CD4-positive, alpha-beta T cell treated with Interferon gamma for 1 hour (primary cell): ENCODE measurements around the gene ATP6V1G1.
"Not testable (repeated sequence)": the region's sequence is repeated elsewhere in the genome, so short reads cannot be mapped to it uniquely, and the experiment has no call there.

Experiments used
- DNase-seq: peaks from one replicate; pipeline ENCODE4 v3.0.0-alpha.2; 2020

The ATP6V1G1 gene

GRCh38 chr9:114587345-114588202, at the start of gene ATP6V1G1:
Gene ATP6V1G1 (plus strand): TSS chr9:114587769. CDS start chr9:114587839, 70 bp downstream.
- peak; percentile 99 for DNase-seq

- DNase-seq = peak; percentile 36
Observed at GRCh38 chr9:114538241-114538640, 49.3 kb upstream of the ATP6V1G1 start.

- DNase-seq = no peak
Observed at GRCh38 chr9:114539701-114540380, 47.7 kb upstream of the ATP6V1G1 start.

DNA sequence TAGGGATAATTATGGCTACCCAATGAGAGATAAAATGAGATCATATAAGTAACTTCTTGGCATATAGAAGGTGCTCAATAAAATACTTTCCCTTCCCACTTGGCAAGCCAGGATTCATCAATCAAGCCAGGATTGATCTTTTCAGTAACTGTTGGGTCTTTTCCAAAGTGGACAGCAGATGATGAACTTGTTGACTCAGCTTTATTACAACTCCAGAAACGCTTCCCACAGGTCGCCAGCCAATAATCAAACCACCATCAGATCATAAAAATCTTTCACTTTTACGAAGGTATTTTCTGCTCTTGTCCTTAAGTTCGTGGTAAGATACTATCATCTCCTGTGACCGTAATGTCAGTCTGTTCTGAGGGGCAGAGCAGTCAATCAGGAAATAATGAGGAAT, 42.5 kb upstream of the ATP6V1G1 start:
- no peak for DNase-seq

- no peak for DNase-seq
Observed at GRCh38 chr9:114546851-114547250, 40.7 kb upstream of the ATP6V1G1 start.

- DNase-seq = no peak
Observed at GRCh38 chr9:114549697-114550330, 37.8 kb upstream of the ATP6V1G1 start.

DNA sequence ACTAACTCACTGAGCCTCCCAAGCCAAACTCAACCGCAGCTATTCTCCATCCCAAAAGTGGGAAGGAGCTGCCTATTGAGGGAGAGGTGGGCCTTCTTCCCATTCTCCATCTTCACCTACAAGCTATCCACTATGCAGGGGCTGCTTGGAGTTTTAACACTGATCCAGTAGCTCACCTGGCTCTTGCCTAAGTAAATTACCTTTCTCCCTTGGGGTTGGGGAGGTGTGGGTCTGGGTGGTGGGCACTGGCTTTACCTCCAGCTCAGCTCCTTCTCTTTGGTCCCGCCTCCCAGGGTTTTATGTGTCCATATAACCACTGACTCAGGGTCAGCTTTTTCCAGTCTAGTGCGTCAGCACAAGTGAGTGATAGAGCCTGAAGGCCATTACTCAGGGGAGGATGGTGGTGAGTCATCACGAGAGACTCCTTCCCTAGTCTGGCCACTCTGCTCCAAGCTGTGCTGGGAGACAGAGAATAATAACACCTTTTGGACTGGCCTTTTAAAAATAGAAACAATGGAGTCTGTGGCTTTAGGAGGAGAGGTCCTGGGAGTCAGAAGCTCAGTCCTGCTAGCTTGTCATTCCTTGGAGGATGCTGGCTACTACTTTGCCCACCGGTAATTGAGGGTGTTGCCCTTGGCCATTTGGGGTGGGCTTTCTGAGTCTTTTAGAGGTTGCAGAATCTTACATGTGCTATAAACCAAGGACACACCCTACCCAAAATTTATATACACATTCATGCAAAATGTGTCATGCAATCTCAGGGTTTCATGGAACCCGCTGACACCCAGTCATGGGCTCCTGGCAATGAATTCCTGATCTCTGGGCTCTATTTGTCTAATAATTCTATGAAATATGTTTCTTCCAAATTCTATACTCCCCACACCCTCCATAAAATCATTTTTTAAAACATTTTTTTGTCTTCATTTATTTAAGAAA, 35.6 kb upstream of the ATP6V1G1 start:
- DNase-seq = peak; percentile 42

DNA sequence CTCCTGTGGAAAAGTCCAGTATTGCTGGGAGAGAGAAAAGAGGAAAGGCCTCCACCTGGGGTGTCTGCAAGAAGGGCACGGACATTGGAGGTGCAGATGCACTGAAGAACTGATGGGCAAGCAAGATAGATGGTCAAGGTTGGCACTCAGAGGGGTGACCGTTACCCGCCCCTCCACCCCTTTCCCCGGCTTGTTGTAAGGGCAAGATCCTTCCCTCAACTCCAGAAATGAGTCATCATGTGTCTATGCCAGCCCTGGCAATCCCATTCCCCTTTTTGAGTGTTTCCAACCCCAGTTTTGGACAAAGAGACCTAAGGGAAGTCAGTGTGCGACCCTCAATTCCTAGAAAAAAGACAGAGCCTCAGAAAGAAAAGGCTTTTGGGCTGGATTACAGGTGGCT, 34.9 kb upstream of the ATP6V1G1 start:
- DNase-seq = no peak

- DNase-seq = no peak
Observed at GRCh38 chr9:114553202-114553601, 34.4 kb upstream of the ATP6V1G1 start.

DNA sequence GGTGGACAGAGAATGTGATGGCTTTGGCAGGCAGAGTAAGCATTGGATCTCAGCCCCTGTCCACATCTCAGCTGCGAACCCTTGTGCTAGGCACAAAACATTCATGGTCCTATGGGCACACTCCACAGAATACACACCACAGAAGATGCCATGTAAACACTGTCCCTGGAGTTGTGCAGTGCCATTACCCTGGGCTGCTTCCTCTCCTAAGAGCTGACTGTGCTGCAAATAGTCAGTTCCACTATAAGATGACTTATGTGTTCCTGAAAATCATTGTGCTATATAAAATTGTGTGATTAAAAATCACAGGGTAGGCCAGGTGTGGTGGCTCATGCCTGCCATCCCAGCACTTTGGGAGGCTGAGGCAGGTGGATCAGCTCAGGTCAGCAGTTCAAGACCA, 31.9 kb upstream of the ATP6V1G1 start:
- no peak for DNase-seq

- no peak for DNase-seq
Observed at GRCh38 chr9:114558027-114558675, 29.4 kb upstream of the ATP6V1G1 start.

GRCh38 chr9:114559830-114560513, 27.6 kb upstream of the ATP6V1G1 start:
- DNase-seq = peak; percentile 14

DNA sequence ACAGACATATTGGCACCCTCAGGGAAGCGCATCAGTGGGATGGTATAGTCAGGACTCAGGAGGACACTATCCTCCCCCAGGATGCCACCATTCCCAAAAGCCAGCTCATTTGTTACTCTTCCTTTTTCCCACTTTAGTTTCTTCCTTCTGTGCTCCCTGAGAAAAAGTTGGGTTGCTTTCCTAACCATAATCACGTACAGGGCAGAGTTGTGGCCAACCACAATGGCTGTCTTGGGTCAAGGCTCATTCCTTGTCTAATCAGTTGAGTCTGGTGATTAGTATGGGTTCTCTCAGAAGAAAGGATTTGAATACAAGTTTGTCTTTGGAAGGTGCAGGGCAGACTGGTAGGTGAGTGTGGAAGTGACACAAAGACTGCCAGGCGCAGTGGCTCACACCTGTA, 26.6 kb upstream of the ATP6V1G1 start:
- DNase-seq = no peak

GRCh38 chr9:114561771-114562170, 25.8 kb upstream of the ATP6V1G1 start:
- no peak for DNase-seq

- DNase-seq = no peak
Observed at GRCh38 chr9:114565204-114565603, 22.4 kb upstream of the ATP6V1G1 start.

GRCh38 chr9:114570742-114571141, 16.8 kb upstream of the ATP6V1G1 start:
- no peak for DNase-seq

GRCh38 chr9:114571391-114571790, 16.2 kb upstream of the ATP6V1G1 start:
- no peak for DNase-seq

DNA sequence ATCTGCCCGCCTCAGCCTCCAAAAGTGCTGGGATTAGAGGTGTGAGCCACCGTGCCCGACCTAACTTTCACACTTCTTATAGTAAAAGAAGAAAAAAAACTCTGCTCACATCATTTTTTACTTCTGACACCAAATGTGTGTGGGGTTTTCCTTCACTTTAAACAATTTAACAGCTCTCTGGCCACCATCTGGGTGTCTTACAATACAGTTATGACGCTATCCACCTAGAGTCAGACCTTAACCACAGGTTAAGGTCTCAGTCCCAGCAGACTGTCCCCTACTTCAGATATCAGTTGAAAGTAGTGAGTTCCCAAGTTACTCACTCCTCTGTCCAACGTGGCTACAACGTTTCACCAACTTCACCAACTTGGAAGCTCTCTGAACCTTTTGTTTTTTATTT, 15.4 kb upstream of the ATP6V1G1 start:
- DNase-seq = no peak

GRCh38 chr9:114574438-114574837, 13.1 kb upstream of the ATP6V1G1 start:
- no peak for DNase-seq

GRCh38 chr9:114576779-114577178, 10.8 kb upstream of the ATP6V1G1 start:
- DNase-seq = not testable (repeated sequence)

DNA sequence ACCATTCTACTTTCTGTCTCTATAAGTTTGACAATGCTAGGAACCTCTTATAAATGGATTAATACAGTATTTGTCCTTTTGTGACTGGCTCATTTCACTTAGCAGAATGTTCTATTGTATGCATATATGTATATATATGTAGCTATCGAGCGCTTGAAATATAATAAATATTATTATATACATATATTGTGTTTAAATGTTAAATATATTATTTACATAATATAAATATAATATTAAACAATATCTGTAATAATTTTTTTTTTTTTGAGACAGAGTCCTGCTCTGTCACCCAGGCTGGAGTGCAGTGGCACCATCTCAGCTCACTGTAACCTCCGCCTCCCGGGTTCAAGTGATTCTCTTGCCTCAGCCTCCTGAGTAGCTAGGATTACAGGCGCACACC, 9.4 kb upstream of the ATP6V1G1 start:
- not testable (repeated sequence) for DNase-seq
